Heart right ventricle (tissue), 16 donors: ENCODE data around the gene KIF1A. TPM values are rescaled to one million over a fixed set of nuclear protein-coding genes. Genes with fewer than 3 reads are reported as not detected.

Experiments
- ATAC-seq, 8 donors: fragments of 200-7000 bp; cut with Tn5 transposase; one replicate each; pipeline ENCODE4 v1.9.1; 2020; ENCODE audit warnings: mild to moderate bottlenecking in 8 of 8, moderate library complexity in 8 of 8, moderate number of reproducible peaks in 1 of 8
- DNase-seq, 2 donors: peaks; one replicate each; pipeline ENCODE4 v3.0.0-alpha.2; 2020
- H3K27ac ChIP-seq, 10 donors: fragments of 200-600 bp; sonication (generic) in 2 of 10; one replicate each; pipeline versions ENCODE4 v1.5.0 to v1.8.0; 2020 to 2022; ENCODE audit warnings: mild to moderate bottlenecking in 3 of 10
- H3K27me3 ChIP-seq, 7 donors: fragments of 200-600 bp; one replicate each; pipeline ENCODE4 v1.8.0; 2021 to 2022; ENCODE audit warnings: mild to moderate bottlenecking in 2 of 7
- H3K36me3 ChIP-seq, 9 donors: fragments of 200-600 bp; sonication (generic) in 1 of 9; one replicate each; pipeline versions ENCODE4 v1.5.0 to v1.8.0; 2020 to 2022; ENCODE audit warnings: mild to moderate bottlenecking in 2 of 9
- H3K4me1 ChIP-seq, 9 donors: fragments of 200-600 bp; sonication (generic) in 1 of 9; one replicate each; pipeline versions ENCODE4 v1.5.0 to v1.8.0; 2020 to 2022; ENCODE audit warnings: mild to moderate bottlenecking in 4 of 9
- H3K4me3 ChIP-seq, 10 donors: fragments of 200-600 bp; sonication (generic) in 2 of 10; one replicate each; pipeline versions ENCODE4 v1.5.0 to v1.8.0; 2020 to 2022; ENCODE audit warnings: mild to moderate bottlenecking in 7 of 10, moderate library complexity in 2 of 10
- H3K9me3 ChIP-seq, 11 donors: fragments of 200-600 bp in 10 of 11; sonication (generic) in 2 of 11; one replicate each; pipeline versions ENCODE4 v1.5.0 to v1.8.0; 2013 to 2022; ENCODE audit warnings: mild to moderate bottlenecking in 2 of 11, control low read depth in 1 of 11, moderate library complexity in 1 of 11
- CTCF ChIP-seq, 9 donors: fragments of 200-600 bp; sonication (generic) in 2 of 9; IDR thresholded peaks; one replicate each; pipeline versions ENCODE4 v1.5.0 to v1.8.0; 2021 to 2022; ENCODE audit warnings: antibody characterized with exemption in 9 of 9, mild to moderate bottlenecking in 5 of 9, moderate library complexity in 1 of 9
- WGBS, 2 donors: extraction: QIAGEN DNeasy Blood & Tissue Kit; methylation state at CpG; one replicate each; pipeline ENCODE4 v1.1.7; 2013; ENCODE audit warnings: inconsistent platforms in 1 of 2; 5-methylcytosine and 5-hydroxymethylcytosine counted together
- intact Hi-C, 10 donors: fragments of 100-400 bp; cut with DNase I; formaldehyde crosslinking; loops; one replicate each; pipeline versions ENCODE4 v1.11.1 to v1.14.2; 2022
- polyA plus RNA-seq, 2 donors: library from polyadenylated mRNA; stranded (reverse); fragments of 200-250 nt; gene quantifications; one replicate each; pipeline ENCODE4 v1.2.3, GENCODE V29; 2013
- total RNA-seq, 10 donors: library from RNA; stranded (reverse); fragmentation: NEBNext Ultra II Directional in 3 of 10; extraction: Animal tissue kit (Norgen Biotek cat#: 25700) in 3 of 10; gene quantifications; one replicate each; pipeline versions ENCODE4 v1.2.1 to v1.2.4, GENCODE V29; 2021 to 2023
- donor health status: Arrhythmogenic right ventricular cardiomyopathy.
- donor health status: ischemic (EF 13 %, LVEDD 7.1; RV severe dilation, severe dysfunction).
- donor health status: healthy with polysubstance abuse.
- donor health status: DM: no; HTN: yes; CAD: no.
- donor health status: DM: no; HTN: no; CAD: no.
- donor health status: ischemic (EF 25% LVEDD 6.9; RV normal size, moderate dysfunction).
- donor health status: ischemic (EF 25% LVEDD 5.7; RV mildly dilated, moderate dysfunction).
- donor health status: healthy.
- donor health status: DM: yes; HTN: yes; CAD: no.
- donor health status: Ischemic cardiomyopathy.
- donor health status: ischemic (EF 35%, LVEDD 5.7; RV mildly dilated, moderate dysfunction).
- donor health status: nonischemic (EF 11% LVEDD 7.7; RV severe dilation, severe dysfunction).
- donor health status: DM: yes; HTN: yes; CAD: no.
- donor health status: PGD.
- donor health status: ischemic (EF 29% LVEDD 5.4; RV normal size, mild dysfunction).
- donor health status: nonischemic (EF 23%, LVEDD 6.1; RV moderate dilation, normal function).

The KIF1A gene
- total and polyA plus RNA-seq, 12 donors: 0.37 to 21.4 (median 1.4) TPM

GRCh38 chr2:240718896-240719490 is 101.0 kb downstream of the KIF1A start:
- Histone ChIP-seq H3K4me1 (no peaks in the 10 kb centered on the region), H3K9me3 (no peaks in the 10 kb centered on the region), H3K36me3 (no peaks in the 10 kb centered on the region), H3K4me3 (no peak overlapping the region), H3K27me3 (peaks cover 0 to 59% (median 0%) of the 10 kb centered on the region in 7 donors), H3K27ac (no peak overlapping the region)
- no peak for TF ChIP-seq CTCF (IDR thresholded peaks at IDR 0.05)
- intact Hi-C loops: loop anchor here in 1 of 10 donors (10.0 kb wide), 1 partner anchor 214 kb away; no protein-coding TSS in a partner anchor
- 91 to 92% methylated on average over 25 of the region's 25 CpGs for WGBS, 2 donors
- ATAC-seq (no peak), DNase-seq (no peak)

DNA sequence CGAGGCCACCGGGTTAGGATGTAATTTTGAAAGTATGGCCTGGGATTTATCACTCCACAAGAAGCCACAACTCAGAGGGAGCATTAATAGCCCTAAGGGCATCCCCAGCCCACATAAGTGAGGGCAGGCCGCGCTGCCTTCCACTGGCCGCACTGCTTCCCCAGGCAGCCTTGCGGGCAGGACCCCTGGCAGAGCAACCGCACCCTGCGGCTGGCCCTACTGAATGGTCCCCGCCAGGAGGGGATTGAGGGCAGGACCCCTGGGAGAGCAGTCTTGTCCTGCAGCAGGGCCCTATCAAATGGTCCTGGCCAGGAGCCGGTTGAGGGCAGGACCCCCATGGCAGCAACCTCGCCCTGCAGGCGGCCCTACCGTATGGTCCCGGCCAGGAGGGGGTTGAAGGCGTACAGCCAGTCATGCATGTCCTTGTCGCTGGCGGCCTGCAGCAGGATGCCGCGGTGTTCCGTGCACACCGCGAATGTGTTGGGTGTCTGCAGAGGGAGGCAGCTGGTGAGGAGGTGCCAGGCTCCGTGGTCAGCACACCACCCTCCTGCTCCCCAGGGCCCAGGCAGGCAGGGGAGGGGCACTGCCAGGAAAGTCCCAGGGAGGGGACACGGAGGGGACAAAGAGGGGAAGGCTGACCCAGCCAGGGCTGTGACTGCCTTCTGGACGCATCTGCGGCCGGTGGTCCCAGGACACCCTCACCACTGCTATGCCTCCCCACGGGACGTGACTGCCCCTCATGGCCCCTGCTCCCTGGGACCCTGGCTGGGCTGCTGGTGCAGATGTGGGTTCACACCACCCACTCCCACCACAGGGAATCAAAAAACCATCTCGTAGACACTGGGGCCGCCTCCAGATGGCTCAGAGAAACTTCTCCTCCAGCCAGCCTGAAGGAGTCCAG is 102.1 kb downstream of the KIF1A start:
- Histone ChIP-seq H3K27me3 (peaks cover 0 to 61% (median 0%) of the 10 kb centered on the region in 7 donors), H3K36me3 (no peaks in the 10 kb centered on the region), H3K9me3 (no peaks in the 10 kb centered on the region), H3K4me3 (no peak overlapping the region), H3K4me1 (no peaks in the 10 kb centered on the region), H3K27ac (no peak overlapping the region)
- no peak for TF ChIP-seq CTCF (IDR thresholded peaks at IDR 0.05)
- 86 to 89% methylated on average over 31 of the region's 31 CpGs for WGBS, 2 donors
- DNase-seq (no peak), ATAC-seq (no peak)
- intact Hi-C loops: loop anchor here in 1 of 10 donors (10.0 kb wide), 1 partner anchor 213 kb away; no protein-coding TSS in a partner anchor

- Histone ChIP-seq H3K27me3 (peaks cover 0 to 59% (median 0%) of the 10 kb centered on the region in 7 donors), H3K36me3 (no peaks in the 10 kb centered on the region), H3K4me3 (no peak overlapping the region), H3K4me1 (no peaks in the 10 kb centered on the region), H3K27ac (no peak overlapping the region), H3K9me3 (no peaks in the 10 kb centered on the region)
- ATAC-seq (no peak), DNase-seq (no peak)
- intact Hi-C loops: loop anchor here in 1 of 10 donors (10.0 kb wide), 1 partner anchor 212 kb away; no protein-coding TSS in a partner anchor
- WGBS, 2 donors: 79 to 87% methylated on average over 17 to 18 of the region's 18 CpGs
- no peak for TF ChIP-seq CTCF (IDR thresholded peaks at IDR 0.05)
Observed at GRCh38 chr2:240717181-240717641, 102.8 kb downstream of the KIF1A start.

- intact Hi-C loops: loop anchor here in 1 of 10 donors (10.0 kb wide), 1 partner anchor 211 kb away; no protein-coding TSS in a partner anchor
- Histone ChIP-seq H3K36me3 (no peaks in the 10 kb centered on the region), H3K27me3 (peaks cover 0 to 62% (median 0%) of the 10 kb centered on the region in 7 donors), H3K4me1 (no peaks in the 10 kb centered on the region), H3K9me3 (no peaks in the 10 kb centered on the region), H3K27ac (no peak overlapping the region), H3K4me3 (no peak overlapping the region)
- 88 to 90% methylated on average over 23 of the region's 23 CpGs for WGBS, 2 donors
- ATAC-seq (no peak), DNase-seq (no peak)
- TF ChIP-seq CTCF (IDR thresholded peaks at IDR 0.05): no peak
Observed at GRCh38 chr2:240716130-240716798, 103.8 kb downstream of the KIF1A start.
